Spleen (tissue), 11 donors: ENCODE results near the gene CFB. TPM values are rescaled to one million over a fixed set of nuclear protein-coding genes. Genes with fewer than 3 reads are reported as not detected.
A peak's percentile ranks its signal among the peaks of the same experiment; 100 is the strongest.

Experiments
- DNase-seq: peaks from one replicate; pipeline ENCODE4 v3.0.0-alpha.2; 2020
- H3K27ac ChIP-seq, 8 donors: fragments of 200-600 bp; sonication (generic) in 7 of 8; 1 replicate in 4 of 8; 2 replicates in 4 of 8; pipeline versions ENCODE4 v1.5.0 to v1.8.0; 2016 to 2021; ENCODE audit warnings: inconsistent platforms in 4 of 8, mild to moderate bottlenecking in 4 of 8, moderate library complexity in 1 of 8
- H3K27me3 ChIP-seq, 7 donors: fragments of 200-600 bp; sonication (generic) in 6 of 7; replicated peaks in 1 of 7; 1 replicate in 4 of 7; 2 replicates in 3 of 7; pipeline versions ENCODE4 v1.5.0 to v1.8.0; 2016 to 2021; ENCODE audit warnings: inconsistent platforms in 3 of 7, mild to moderate bottlenecking in 1 of 7
- H3K36me3 ChIP-seq, 6 donors: fragments of 200-600 bp; sonication (generic) in 5 of 6; 1 replicate in 4 of 6; 2 replicates in 2 of 6; pipeline versions ENCODE4 v1.5.0 to v1.8.0; 2016 to 2021; ENCODE audit warnings: inconsistent platforms in 2 of 6
- H3K4me1 ChIP-seq, 6 donors: fragments of 200-600 bp; sonication (generic) in 5 of 6; 1 replicate in 3 of 6; 2 replicates in 3 of 6; pipeline versions ENCODE4 v1.5.0 to v1.8.0; 2016 to 2021; ENCODE audit warnings: inconsistent platforms in 3 of 6
- H3K4me3 ChIP-seq, 8 donors: fragments of 200-600 bp; sonication (generic) in 7 of 8; 1 replicate in 4 of 8; 2 replicates in 4 of 8; pipeline versions ENCODE4 v1.5.0 to v1.8.0; 2016 to 2021; ENCODE audit warnings: inconsistent platforms in 4 of 8, mild to moderate bottlenecking in 4 of 8, moderate library complexity in 2 of 8
- H3K9me3 ChIP-seq, 8 donors: fragments of 200-600 bp; sonication (generic) in 7 of 8; 1 replicate in 4 of 8; 2 replicates in 4 of 8; pipeline versions ENCODE4 v1.5.0 to v1.8.0; 2016 to 2021; ENCODE audit warnings: inconsistent platforms in 4 of 8
- POLR2A ChIP-seq, 3 donors: fragments of 450-650 bp; IDR thresholded peaks; one replicate each; pipeline ENCODE4 v1.5.1; 2017; ENCODE audit warnings: antibody characterized with exemption in 3 of 3, mild to moderate bottlenecking in 1 of 3
- POLR2AphosphoS5 ChIP-seq, 3 donors: sonication (generic); formaldehyde crosslinking; IDR thresholded peaks; one replicate each; pipeline ENCODE4 v1.5.1; 2017; ENCODE audit warnings: antibody characterized with exemption in 3 of 3
- WGBS, 5 donors: extraction: QIAGEN DNeasy Blood & Tissue Kit in 3 of 5; methylation state at CpG; one replicate each; pipeline versions ENCODE4 v1.1.5 to v1.1.7; 2013 to 2018; 5-methylcytosine and 5-hydroxymethylcytosine counted together
- intact Hi-C: fragments of 100-400 bp; cut with DNase I; formaldehyde crosslinking; loops from one replicate; pipeline ENCODE4 v1.15.0; 2023; ENCODE audit warnings: low total_unique reads
- polyA plus RNA-seq, 3 donors: library from polyadenylated mRNA; stranded (reverse); fragments of 200-250 nt; gene quantifications; one replicate each; pipeline ENCODE4 v1.2.1, GENCODE V29; 2013
- total RNA-seq, 7 donors: library from RNA; depleted of rRNA in 3 of 7; stranded (reverse); fragments of >200 nt in 3 of 7; fragmentation: NEBNext Ultra II Directional in 4 of 7; extraction: Animal tissue kit (Norgen Biotek cat#: 25700) in 4 of 7; gene quantifications; one replicate each; pipeline versions ENCODE4 v1.1.0 to v1.2.1, GENCODE V29; 2016 to 2021
- TF ChIP-seq, protein P1 (sequence below), 11 experiments: fragments of 200-600 bp in 7 of 11; fragments of 450-650 bp in 4 of 11; sonication (generic) in 4 of 11; IDR thresholded peaks in 8 of 11; conservative IDR thresholded peaks in 3 of 11; 1 replicate in 7 of 11; 2 replicates in 4 of 11; pipeline versions ENCODE4 v1.4.0 to v1.8.0; 2016 to 2021; ENCODE audit warnings: antibody characterized with exemption in 11 of 11, inconsistent platforms in 4 of 11, mild to moderate bottlenecking in 1 of 11
- donor health status: healthy with polysubstance abuse.
- donor health status: DM: no; HTN: no; CAD: no; lungs with moderate emphysema.
- donor health status: DM: no; HTN: no; CAD: no.
- donor health status: Bipolar disorder and iron deficiency.
- donor health status: healthy.
- donor health status: DM: no; HTN: no; CAD: no.
- donor health status: DM: yes; HTN: yes; CAD: no.

The CFB gene
- total and polyA plus RNA-seq, 10 donors: 5.4 to 35.8 (median 22.6) TPM

GRCh38 chr6:31961616-31962015, 15.7 kb downstream of the CFB start:
- Histone ChIP-seq H3K36me3 (peaks cover 6 to 77% (median 70%) of the 10 kb centered on the region in 6 donors), H3K9me3 (no peaks in the 10 kb centered on the region), H3K27ac (no peak overlapping the region), H3K4me3 (no peak overlapping the region), H3K27me3 (no peaks in the 10 kb centered on the region), H3K4me1 (peaks cover 19 to 46% (median 28%) of the 10 kb centered on the region in 6 donors)
- WGBS, 5 donors: 94 to 99% (median 95%) methylated on average over 12 of the region's 12 CpGs
- TF ChIP-seq POLR2A (IDR thresholded peaks at IDR 0.05) (no peak), POLR2AphosphoS5 (IDR thresholded peaks at IDR 0.05) (no peak)
- TF ChIP-seq, protein P1, sequence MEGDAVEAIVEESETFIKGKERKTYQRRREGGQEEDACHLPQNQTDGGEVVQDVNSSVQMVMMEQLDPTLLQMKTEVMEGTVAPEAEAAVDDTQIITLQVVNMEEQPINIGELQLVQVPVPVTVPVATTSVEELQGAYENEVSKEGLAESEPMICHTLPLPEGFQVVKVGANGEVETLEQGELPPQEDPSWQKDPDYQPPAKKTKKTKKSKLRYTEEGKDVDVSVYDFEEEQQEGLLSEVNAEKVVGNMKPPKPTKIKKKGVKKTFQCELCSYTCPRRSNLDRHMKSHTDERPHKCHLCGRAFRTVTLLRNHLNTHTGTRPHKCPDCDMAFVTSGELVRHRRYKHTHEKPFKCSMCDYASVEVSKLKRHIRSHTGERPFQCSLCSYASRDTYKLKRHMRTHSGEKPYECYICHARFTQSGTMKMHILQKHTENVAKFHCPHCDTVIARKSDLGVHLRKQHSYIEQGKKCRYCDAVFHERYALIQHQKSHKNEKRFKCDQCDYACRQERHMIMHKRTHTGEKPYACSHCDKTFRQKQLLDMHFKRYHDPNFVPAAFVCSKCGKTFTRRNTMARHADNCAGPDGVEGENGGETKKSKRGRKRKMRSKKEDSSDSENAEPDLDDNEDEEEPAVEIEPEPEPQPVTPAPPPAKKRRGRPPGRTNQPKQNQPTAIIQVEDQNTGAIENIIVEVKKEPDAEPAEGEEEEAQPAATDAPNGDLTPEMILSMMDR (IDR thresholded peaks at IDR 0.05 in 8 of 11, conservative IDR thresholded peaks at IDR 0.05 in 3 of 11): no peak
- intact Hi-C loops: no loop called here
- no peak for DNase-seq

DNA sequence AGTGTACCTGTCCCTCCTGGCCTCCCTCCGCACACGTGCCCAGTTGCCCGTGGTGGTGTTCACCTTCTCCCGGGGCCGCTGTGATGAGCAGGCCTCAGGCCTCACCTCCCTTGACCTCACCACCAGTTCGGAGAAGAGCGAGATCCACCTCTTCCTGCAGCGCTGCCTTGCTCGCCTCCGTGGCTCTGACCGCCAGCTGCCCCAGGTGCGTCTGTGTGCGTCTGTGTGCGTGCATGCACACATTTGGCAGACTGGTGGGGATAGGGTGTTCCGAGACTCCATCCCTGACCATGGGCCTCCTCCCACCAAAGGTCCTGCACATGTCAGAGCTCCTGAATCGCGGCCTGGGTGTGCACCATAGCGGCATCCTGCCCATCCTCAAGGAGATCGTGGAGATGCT, 18.0 kb downstream of the CFB start:
- TF ChIP-seq, protein P1 (IDR thresholded peaks at IDR 0.05 in 8 of 11, conservative IDR thresholded peaks at IDR 0.05 in 3 of 11): no peak
- peak in 2 of 3 donors; percentile 23 to 40 for TF ChIP-seq POLR2AphosphoS5 (IDR thresholded peaks at IDR 0.05)
- no peak overlapping the region for H3K4me3 ChIP-seq
- intact Hi-C loops: no loop called here
- peak; percentile 57 for DNase-seq
- peaks cover 6 to 92% (median 86%) of the 10 kb centered on the region in 6 donors for H3K36me3 ChIP-seq
- no peak overlapping the region for H3K27ac ChIP-seq
- H3K9me3 ChIP-seq: no peaks in the 10 kb centered on the region
- H3K4me1 ChIP-seq: peaks cover 7 to 32% (median 15%) of the 10 kb centered on the region in 6 donors
- H3K27me3 ChIP-seq: no peaks in the 10 kb centered on the region
- WGBS, 5 donors: 90 to 98% (median 96%) methylated on average over 19 of the region's 19 CpGs

DNA sequence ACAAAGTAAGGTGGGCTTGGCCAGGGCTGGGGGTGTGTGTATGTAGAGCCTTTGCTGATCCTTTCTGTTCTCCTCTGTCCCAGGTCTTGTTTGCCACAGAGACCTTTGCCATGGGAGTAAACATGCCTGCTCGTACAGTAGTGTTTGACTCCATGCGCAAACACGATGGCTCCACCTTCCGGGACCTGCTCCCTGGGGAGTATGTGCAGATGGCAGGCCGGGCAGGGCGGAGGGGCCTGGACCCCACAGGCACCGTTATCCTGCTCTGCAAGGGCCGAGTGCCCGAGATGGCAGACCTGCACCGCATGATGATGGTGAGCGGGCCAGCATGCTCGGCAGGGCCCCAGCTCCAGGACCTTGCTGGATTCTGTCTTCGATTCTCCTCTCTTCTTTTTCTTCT, 19.8 kb downstream of the CFB start:
- Histone ChIP-seq H3K4me3 (no peak overlapping the region), H3K36me3 (peaks cover 6 to 100% (median 97%) of the 10 kb centered on the region in 6 donors), H3K27me3 (no peaks in the 10 kb centered on the region), H3K4me1 (peaks cover 0 to 33% (median 12%) of the 10 kb centered on the region in 6 donors), H3K9me3 (no peaks in the 10 kb centered on the region), H3K27ac (no peak overlapping the region)
- no peak for TF ChIP-seq POLR2A (IDR thresholded peaks at IDR 0.05)
- TF ChIP-seq, protein P1 (IDR thresholded peaks at IDR 0.05 in 8 of 11, conservative IDR thresholded peaks at IDR 0.05 in 3 of 11): no peak
- peak in 2 of 3 donors; percentile 15 to 48 for TF ChIP-seq POLR2AphosphoS5 (IDR thresholded peaks at IDR 0.05)
- intact Hi-C loops: no loop called here
- WGBS, 5 donors: 94 to 98% (median 95%) methylated on average over 11 to 13 of the region's 13 CpGs
- peak; percentile 56 for DNase-seq

- DNase-seq: peak; percentile 56
- Histone ChIP-seq H3K27me3 (no peaks in the 10 kb centered on the region), H3K9me3 (no peaks in the 10 kb centered on the region), H3K4me3 (no peak overlapping the region), H3K36me3 (peaks cover 6 to 95% (median 89%) of the 10 kb centered on the region in 6 donors), H3K4me1 (peaks cover 8 to 34% (median 19%) of the 10 kb centered on the region in 6 donors), H3K27ac (no peak overlapping the region)
- intact Hi-C loops: no loop called here
- TF ChIP-seq POLR2A (IDR thresholded peaks at IDR 0.05) (no peak), POLR2AphosphoS5 (IDR thresholded peaks at IDR 0.05) (no peak)
- TF ChIP-seq, protein P1 (IDR thresholded peaks at IDR 0.05 in 8 of 11, conservative IDR thresholded peaks at IDR 0.05 in 3 of 11): no peak
- whole genome bisulfite sequencing, 5 donors: 87 to 94% (median 91%) methylated on average over 6 to 7 of the region's 7 CpGs
These were observed 20.6 kb downstream of the CFB start for GRCh38 chr6:31966506-31966905.
